NCI-H1105 treated with DMSO at 0.1 percent for 48 hours (cell line): ENCODE measurements around the gene SCN5A.

Source experiments
- DNase-seq: peaks from one replicate; lab custom pipeline; 2025; lab: John Stamatoyannopoulos, UW

The SCN5A gene

DNA sequence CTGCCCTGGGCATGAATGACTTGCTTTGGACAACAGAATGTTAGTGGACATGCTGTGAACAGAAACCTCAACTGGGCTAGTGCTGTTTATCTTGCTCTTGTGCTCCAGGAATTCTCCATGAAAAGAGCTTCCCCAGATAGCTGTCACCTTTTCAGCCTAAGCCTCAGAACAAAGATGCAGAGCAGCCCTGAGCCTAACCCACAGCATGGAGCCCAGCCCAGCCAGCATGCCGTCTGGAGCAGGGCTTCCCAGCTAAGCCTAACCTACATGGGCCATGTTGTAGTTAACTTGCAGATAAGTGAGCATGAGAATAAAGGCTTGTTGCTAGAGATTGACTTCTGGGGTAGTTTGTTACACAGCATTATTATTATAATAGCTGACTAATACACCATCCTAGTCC lies 48.9 kb downstream of the SCN5A start:
- no peak for DNase-seq

DNA sequence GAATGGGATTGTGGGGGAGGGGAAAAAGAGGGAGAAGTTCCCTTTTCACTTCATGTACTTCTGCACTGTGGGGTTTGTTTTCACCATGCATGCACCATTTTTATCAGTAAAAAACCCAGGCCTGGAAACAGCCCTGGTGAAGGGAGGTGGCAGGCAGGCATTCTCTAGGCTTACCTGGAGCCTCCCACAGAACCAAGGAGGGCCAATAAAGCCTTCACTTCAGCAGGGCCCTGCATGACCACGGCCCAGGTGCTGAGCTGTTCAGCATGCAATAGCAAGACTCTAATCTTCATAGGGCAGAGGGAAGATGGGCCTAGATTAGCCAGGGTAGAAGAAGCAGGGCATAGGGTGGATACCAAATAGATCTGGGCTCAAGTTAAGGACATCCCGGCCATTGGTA lies 49.6 kb downstream of the SCN5A start:
- DNase-seq = no peak

DNA sequence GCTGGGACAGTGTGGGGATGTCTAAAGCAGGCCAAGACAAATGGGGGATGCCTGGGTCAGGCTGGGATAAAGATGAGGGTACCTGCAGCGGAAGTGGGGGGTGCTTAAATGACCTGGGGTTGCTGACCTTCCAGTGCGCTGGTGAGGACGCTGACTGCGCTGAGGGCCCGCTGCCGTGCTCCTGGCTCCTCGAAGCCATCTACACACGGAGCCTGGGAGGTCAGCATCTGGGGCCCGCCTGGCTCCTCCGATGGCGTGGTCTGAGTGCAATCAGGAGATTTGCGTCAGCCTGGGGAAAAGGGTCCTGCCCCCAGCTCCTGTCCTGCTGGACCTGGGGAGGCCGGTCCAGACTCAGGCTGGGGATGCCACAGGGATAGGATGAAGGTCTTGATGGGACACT lies 50.7 kb downstream of the SCN5A start:
- no peak for DNase-seq

DNA sequence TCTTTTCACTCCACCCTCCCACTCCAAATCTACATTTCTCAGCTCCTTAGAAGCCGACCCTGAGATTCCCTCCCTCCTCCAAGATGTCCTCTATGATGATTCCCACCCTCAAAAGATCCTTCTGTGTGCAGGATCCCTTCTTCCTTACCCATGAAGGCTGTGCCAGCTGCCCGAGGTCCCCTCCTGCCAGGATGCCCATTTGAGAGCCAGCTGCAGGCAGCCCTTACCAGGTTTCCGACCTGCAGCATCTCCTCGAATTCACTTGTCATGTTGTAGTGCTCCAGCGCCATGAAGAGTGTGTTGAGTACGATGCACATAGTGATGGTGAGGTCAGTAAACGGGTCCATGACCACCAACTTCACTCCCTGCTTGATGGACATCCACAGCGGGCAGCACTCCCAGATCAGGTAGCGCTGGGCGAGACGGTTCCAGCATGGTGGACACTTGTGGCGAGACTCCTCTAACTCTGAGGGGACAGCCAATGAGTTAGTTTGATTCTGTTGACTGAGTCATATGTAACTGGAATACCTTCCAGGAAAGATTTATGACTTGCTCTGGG lies 51.9 kb downstream of the SCN5A start:
- no peak for DNase-seq

DNA sequence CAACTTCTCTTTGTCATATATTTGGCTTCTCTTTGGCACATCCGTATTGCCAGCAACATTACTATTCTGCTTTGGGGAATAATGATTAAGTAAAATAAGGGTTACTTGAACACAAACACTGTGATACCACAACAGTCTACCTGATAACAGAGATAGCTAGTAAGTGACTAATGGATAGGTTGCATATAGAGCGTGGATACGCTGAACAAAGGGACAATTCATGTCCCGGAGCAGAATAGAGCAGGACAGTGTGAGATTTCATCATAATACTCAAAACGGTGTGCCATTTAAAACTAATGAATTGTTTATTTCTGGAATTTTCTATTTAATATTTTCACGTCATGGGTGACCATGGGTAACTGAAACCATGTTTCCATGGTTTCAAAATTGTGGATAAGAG lies 54.1 kb downstream of the SCN5A start:
- no peak for DNase-seq

DNA sequence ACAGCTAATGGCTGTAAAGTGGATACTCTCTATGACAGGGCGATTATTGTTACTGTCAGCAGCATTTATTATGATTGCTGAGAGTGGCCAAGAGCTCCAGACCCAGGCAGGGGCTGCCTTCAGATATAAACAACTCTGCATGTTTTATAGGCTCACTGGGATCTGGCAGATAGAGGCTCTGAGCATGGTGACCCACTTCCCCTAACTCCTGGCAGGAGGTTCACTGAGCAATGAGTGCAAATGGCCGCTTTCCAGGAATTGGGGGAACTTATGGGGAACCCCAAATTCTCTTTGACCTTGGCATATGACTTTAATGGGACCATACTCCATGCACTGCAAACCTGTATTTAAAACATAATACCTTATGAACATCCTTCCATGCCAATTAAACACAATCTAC lies 59.0 kb downstream of the SCN5A start:
- no peak for DNase-seq

DNA sequence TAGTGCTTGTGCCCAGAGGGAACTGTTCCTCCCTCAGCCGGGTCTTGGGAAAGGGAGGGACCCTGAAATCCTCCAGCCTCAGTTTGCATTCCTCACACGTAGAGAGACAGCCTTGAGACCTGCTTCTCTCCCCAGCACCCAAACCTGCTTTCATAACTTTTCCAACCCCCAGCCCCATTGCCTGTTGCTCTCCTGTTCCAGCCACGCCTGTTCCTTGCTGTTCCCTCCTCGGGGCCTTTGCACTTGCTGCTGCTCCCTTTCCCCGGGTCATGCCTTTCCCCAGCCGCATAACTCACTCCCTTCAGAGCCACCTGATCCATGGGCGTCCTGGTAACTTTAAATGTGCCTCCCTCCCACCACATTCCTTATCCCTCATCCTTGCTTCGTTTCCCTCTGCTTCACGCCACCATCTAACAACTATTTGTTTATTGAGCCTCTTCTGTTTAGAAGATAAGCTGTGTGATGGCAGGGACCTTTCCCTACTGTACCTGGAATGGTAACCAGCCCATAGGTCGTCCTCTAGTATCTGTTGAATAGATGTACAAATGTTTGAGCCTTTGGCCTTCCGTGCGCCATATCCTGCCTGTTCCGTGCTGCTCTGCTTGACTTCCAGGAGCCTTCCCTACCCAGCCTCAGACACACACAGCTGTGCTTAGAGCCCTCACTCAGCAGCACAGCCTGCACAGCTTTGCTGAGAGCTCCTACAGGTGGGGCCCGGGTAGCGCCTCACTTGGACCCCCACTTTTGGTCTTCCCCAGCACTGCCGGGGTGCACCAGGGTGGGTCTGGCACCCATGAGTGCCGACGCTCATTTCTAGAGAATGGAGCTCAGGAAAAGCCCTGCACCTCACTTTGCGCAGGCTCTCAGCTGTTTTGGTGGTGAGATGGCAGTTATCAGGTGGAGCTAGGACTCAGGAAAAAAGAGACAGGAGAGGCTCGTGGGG lies 60.2 kb downstream of the SCN5A start:
- no peak for DNase-seq

DNA sequence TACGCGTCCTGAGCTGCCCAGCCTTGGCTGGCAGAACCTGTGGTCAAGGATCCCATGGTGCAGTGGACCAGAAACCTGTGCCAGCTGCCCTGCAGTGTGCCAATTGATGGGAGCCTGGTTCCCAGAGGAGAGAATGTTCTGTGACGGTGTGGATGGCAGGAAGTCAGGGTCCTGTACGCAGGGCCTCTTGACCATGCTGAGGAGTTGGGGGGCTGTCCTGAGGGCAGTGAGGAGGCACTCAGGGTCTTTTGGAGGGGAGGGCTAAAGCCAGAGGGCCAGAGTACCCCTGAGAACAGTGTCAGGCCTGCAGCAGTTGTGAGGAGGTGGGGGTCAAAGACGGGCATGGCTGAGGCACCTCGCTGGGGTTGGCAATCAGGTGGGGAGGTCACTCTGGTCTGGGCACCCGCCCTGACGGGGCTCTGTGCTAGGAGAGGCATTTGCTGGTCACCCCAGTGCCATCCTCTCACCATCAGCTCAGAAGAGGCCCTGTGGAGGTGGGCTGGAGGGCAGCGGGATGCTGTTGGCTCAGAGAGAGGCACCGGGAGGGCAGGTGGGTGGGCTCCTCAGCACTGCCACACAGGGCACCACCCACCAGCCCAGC lies 61.0 kb downstream of the SCN5A start:
- DNase-seq = no peak

DNA sequence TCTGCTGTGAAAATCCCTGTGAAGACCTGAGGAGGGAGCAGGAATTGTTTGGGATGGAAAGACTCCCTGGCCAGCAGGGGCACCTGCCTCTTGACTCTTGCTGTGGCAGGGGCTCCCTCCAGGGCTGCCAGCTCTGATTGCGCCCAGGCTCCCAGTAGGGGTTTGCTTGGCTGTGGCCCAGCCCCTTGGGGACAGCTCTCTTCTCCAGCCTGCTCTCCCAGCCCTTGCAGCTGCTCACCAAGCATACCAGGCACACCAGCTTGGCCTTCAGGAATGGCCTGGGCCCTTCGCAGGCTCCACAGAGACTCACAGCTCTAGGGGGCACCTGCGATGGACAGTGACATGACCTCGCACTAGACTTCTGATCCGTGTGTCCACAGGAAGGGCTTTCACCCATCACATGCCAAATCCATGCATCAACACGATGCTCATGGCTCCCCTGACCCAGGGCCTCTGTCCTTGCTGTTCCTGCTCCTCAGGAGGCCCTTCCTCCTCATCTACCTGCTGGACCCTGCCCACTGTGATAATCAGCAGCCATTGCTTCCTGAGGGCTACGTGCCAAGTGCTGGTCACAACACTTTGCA lies 61.8 kb downstream of the SCN5A start:
- DNase-seq = no peak

DNA sequence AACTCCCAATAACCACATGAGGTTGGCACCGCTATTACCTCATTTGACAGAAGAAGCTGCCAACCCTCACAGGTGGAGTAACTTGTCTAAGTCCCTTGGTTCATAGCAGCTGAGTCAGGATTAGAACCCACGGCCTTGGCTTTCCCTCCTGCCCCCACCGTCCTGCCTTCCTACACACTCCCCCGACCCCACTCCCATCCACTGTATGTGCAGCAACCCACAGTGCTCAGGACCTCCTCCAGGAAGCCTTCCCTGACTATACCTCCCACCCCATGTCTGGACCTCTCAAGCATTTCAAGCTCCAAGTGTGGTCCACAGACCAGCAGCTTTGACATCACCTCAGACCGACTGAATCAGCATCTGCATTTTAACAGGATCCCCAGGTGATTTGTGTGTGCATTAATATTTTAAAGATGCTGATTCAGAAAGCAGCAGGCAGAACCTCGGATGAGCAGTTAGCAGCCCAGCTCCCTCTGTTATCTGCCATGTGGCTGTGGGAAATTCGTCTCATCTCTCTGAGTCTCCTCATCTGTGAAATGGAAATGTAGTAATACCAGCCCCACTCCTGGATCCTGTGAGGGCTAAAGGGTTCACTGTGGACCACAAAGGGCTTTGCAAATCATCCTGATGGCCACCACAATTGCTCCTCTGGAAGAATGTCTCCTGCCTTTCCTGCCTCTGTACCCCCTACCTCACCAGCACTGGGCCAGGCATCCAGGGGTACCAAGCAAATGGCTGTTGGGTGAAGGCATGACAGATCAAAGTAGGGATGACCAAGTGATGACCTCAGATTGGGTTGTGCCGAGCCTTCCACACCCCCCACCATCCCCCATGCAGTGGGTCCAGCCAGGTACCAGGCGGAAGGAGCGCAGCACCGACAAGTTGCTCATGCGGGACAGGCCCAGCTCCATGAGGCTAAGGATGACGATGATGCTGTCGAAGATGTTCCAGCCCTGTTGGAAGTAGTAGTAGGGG lies 62.7 kb downstream of the SCN5A start:
- DNase-seq = no peak

DNA sequence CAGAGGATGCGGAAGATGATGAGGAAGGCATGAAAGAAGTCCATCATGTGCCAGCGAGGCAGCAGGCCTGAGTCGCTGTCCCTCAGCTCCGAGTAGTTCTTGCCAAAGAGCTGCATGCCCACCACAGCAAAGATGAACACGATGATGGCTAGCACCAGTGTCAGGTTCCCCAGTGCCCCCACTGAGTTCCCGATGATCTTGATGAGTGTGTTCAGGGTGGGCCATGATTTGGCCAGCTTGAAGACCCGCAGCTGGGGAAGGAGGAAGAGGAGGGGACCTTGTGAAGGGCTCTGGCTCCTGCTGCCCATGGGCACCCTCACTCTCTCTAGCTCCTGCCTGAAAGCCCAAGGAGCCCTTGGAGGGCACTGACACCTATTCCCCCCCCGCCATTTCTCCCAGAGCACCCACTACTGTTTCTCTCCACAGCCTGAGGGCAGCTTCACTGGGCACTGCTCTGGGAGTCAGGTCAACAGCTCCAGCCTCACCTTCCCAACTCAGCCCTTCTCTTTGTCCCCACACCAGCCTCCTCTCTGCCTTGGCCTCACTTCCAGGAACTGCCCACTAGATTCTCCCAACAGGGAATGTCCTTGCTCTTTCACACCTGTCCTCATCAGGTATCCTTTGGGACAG lies 63.6 kb downstream of the SCN5A start:
- no peak for DNase-seq

DNA sequence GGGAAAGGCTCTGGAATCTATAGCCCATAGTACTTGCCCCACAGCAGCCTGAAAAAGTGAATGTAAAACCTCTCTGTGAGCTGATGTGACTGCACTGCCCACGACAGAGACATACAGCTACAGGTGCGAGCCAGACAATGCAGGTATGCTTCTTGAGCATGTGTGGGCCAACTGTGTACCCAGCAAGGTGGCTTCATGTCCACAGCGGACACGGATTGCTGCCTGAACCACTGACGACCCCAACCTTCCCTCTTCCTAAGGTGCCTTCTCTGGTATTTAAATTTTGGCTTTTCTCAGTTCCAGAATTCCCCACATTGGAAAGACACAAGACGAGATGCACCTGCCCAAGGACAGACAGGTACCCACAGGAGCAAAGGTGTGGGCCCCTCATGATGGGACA lies 65.8 kb downstream of the SCN5A start:
- DNase-seq = no peak

DNA sequence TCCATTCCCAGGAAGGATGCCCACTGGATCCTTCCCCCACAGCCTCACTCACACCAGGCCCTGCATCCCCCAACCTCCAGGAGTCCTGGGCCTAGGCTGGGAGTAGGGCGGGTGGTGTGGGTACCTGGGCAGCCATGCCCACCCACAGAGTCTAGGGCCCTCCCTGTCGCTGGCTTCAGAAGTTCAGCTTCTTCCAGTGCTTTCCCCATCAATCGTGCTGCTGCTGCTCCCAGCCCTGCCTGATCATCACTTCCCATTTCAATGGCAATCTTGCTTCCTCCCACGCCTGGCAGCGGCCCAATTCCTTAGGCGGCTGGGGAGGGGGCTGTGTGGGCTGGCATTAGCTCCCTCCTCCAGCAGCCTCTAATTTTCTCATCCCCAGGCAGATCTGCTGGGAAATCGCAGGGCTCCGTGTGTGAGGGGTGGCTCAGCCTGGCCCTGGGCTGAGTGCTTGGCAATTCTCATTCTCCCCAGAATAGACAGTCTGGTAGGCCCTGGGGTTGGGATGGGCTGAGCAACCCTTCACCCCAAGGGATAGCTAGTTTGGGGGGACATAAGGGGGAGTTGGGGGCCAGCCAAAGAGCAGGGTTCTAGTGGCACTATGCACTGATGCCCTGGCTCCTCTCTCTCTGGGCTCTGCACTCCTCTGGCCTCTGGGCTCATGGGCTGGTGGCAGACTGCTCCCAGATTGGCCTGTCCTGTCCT lies 66.4 kb downstream of the SCN5A start:
- DNase-seq = no peak

DNA sequence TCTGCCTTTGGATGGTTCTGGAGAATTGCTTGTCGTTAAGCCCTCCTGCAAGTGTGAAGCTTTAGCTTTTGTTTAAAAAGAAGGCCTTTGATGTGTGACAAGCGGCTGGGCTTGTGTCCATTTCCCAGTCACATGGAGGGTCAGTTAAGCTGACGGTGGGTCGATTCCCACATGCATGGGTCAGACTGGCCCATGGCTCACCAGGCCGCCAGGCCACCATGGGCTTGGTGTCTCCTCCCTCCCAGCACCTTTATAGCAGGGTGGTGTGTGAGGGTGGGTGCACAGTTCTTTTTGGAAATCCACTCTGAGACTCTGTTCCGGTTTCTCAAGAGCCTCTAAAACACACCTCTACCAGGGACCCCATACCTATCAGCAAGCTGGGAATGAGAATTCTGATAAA lies 67.2 kb downstream of the SCN5A start:
- no peak for DNase-seq

DNA sequence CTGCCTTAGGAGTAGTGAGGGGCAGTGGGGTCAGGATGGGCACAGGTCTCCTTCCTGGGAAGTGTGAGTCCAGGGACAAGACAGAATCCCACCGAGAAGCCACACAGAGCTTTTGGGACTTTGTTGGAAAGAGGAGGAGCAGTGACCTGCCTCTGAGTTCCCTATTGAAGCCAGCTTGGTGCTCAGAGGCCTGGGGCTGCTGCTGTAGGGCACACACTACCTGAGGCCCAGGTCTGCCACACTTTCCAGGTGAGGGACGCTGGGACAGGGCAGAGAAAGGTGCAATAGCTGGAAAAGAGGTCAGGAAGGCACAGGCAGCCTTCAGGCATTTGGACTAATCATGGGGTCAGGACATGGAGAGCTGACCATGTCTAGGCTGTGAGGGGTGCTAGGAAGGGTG lies 67.7 kb downstream of the SCN5A start:
- no peak for DNase-seq

DNA sequence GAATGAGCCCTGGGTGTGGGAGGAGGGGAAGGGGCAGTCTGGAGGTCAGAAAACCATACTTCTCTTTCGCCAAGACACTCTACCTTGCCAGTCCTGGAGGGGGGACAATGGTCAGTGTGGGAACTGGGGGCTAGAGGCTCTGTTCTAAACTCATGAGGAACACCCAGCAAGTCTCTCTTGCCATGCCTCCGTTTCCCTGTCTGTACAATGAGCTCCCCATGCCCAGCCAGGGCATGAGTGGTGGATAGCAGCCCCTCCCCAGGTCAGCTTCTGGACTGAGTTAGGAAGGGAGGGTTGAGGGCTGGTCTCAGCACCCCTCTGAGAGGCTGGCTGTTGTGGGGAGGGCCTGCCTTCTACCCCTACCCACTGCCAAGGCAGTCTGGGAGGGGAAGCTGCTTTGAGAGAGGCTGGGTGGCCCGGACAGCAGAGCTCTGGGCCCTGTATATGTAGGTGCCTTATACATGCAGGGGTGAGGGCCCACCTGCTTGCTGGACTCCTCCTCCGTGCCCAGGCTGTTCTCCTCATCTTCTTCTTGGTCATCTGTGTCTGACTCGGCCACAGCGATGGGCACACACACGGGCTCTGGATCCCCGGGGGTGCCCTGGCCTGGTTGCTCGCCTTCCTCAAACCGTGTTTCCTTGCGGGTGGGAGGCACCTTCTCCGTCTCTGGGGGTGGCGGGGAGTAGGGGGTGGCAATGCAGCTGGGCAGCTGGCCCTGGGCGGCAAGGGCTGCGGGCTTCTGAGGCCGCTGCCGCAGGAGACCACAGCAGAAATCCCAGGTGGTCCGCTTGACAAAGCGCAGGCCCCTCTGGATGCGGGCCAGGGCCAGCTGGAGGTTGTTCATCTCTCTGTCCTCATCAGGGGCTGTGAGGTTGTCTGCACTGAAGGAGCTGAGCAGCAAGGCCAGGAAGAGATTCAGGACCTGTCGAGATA lies 68.8 kb downstream of the SCN5A start:
- no peak for DNase-seq

DNA sequence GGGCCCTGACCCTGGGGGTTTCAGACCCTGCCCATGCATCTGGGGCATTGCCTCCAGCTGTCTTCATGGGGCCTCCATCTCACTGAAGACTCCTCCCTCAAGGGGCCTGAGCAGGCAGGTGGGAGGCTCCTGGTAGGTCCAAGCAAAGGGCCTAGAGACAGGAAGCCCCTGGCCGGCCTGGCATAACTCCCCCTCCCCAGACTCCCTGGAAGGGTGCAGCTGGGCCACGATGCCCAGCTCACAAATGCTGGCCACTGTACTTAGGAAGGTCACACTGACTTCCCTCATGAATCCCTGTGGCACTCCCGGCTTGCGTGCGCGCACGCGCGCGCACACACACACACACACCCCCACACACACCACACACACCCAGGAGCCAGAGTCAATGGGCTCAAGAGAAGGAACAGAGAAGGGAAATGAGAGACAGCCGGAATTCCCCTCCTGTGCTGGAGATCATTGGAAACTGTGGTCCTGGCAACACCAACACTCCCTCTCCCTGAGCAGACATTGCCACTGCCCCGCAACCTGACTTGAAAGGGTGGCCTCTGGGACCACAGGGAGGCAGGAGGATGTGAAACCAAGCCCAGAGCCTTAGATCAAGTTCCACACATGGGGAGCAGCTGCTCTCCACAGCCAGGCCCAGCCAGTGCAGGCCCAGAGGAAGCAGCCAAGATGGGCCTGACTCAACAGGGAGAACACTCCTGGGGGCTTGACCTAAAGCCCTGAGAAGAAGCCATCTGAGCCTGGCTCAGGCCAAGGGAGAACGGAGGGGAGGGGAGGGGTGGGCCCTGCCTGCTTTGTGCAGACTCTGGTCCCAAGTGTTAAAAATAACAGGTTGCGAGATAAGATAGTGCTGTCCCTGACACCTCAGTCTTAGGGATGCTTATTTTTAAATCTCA lies 69.7 kb downstream of the SCN5A start:
- no peak for DNase-seq

DNA sequence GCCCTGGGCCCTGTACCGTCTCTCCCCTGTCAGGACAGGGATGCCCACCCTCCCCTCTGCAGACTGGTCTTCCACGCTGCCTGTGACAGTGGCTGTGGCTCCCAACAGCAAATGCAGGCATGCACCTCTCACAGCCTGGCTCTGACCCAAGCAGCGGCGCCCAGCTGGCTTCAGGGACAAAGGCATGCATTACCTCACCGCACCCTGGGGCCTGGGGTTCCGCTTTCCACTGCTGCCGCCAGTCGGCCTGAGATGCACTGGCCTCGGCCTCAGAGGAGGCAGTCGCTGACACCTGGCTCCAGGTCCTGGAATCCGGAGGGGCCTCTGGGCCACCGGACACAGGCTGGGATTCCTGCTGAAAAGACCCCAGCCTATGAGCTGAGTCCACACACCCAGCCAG lies 70.3 kb downstream of the SCN5A start:
- DNase-seq = no peak

DNA sequence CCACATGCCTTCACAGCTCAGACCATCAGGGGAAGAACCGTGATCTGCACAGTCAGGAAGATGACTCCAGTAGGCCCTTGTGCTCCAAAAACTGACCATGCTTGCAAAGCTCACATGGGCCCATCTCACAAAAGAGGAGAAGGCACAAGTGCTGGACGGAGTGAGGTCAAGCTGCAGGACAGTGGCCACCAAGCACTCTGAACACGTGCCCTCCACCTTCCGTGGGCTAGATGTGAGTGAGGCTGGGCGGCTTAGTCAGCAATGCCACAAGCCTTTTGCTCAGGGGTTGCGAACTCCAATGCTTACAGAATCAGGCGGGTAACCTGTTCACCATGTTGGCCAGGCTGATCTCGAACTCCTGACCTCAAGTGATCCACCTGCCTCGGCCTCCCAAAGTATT lies 70.9 kb downstream of the SCN5A start:
- no peak for DNase-seq
